ENCODE measurements around the gene DOHH. TPM values are rescaled to one million over a fixed set of nuclear protein-coding genes. Genes with fewer than 3 reads are reported as not detected.

The DOHH gene
- polyA plus RNA-seq, 2 of the 4 experiments (the other 2 are of a cell fraction), result 4.6 to 13.3 TPM

DNA sequence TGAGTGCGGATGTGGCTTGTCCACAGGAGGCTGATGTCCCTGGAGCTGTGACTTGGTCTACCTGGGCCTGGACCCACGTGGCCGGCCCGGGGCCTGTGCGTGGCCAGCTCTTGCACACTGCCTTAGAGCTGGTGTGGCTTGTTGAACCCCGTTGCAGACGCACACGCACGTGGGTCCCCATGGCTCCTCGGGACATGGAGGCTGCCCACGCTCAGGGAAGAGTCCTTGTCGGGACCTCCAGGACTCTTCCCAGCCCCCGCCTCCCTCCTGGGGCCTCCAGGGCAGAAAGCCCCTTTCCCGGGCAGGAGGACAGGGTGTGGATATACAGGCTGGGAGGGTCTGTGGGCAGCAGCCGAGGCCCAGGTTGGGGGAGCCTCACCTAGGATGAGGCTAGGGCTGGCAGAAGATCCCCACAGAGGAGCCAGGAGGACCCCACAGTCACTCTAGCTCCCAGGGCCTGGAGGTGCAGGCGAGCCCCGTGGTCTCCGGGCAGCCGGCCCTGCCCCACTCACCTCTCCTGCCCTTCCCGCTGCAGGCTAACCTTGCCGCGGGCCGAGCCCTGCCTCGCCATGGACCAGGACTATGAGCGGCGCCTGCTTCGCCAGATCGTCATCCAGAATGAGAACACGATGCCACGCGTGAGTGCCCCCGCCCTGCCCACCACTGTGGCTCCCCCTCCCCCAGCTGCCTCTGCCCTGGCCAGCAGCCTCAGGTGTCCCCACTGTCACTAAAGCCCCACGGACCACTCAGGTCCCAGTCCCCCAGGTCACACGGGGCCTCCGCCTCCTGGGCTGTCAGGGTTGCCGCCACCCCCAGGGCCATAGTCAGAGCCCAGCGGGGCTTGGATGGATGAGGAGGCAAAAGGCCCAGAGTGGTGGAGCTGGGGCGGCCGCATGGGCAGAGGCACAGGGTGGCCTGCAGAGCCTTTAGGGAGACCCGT, 22.2 kb upstream of the DOHH start:
- no peaks in the 10 kb centered on the region for H3K9me3 ChIP-seq
- H3K4me3 ChIP-seq, result no peak overlapping the region
- no peak for FAIRE-seq
- ATAC-seq, result no peak
- POLR2A ChIA-PET, result no interaction called here
- TF ChIP-seq, protein P1, sequence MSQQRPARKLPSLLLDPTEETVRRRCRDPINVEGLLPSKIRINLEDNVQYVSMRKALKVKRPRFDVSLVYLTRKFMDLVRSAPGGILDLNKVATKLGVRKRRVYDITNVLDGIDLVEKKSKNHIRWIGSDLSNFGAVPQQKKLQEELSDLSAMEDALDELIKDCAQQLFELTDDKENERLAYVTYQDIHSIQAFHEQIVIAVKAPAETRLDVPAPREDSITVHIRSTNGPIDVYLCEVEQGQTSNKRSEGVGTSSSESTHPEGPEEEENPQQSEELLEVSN (IDR thresholded peaks at IDR 0.05; ENCODE audit: borderline replicate concordance, low read depth), result no peak
- TF ChIP-seq CHD2 (IDR thresholded peaks at IDR 0.05; ENCODE audit: low read length, partially characterized antibody) (no peak), HOXA7 (CRISPR knock-in tag; IDR thresholded peaks at IDR 0.05) (no peak), RNF2 (IDR thresholded peaks at IDR 0.05; ENCODE audit: borderline replicate concordance, low read depth) (no peak), RCOR1 (IDR thresholded peaks at IDR 0.05; ENCODE audit: low read depth, low read length) (no peak), POLR2AphosphoS2 (conservative IDR thresholded peaks at IDR 0.05; ENCODE audit: low read length) (no peak), ZSCAN20 (CRISPR knock-in tag; IDR thresholded peaks at IDR 0.05) (no peak), TFCP2L1 (CRISPR knock-in tag; IDR thresholded peaks at IDR 0.05) (no peak), RARB (CRISPR knock-in tag; IDR thresholded peaks at IDR 0.05) (no peak), ZC3H11A (IDR thresholded peaks at IDR 0.05) (no peak), EP300 (IDR thresholded peaks at IDR 0.05) (no peak)
- TF ChIP-seq, protein P2, sequence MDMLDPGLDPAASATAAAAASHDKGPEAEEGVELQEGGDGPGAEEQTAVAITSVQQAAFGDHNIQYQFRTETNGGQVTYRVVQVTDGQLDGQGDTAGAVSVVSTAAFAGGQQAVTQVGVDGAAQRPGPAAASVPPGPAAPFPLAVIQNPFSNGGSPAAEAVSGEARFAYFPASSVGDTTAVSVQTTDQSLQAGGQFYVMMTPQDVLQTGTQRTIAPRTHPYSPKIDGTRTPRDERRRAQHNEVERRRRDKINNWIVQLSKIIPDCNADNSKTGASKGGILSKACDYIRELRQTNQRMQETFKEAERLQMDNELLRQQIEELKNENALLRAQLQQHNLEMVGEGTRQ (IDR thresholded peaks at IDR 0.05), result no peak
- TF ChIP-seq, protein P3, sequence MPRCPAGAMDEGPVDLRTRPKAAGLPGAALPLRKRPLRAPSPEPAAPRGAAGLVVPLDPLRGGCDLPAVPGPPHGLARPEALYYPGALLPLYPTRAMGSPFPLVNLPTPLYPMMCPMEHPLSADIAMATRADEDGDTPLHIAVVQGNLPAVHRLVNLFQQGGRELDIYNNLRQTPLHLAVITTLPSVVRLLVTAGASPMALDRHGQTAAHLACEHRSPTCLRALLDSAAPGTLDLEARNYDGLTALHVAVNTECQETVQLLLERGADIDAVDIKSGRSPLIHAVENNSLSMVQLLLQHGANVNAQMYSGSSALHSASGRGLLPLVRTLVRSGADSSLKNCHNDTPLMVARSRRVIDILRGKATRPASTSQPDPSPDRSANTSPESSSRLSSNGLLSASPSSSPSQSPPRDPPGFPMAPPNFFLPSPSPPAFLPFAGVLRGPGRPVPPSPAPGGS (IDR thresholded peaks at IDR 0.05), result no peak
- no peaks in the 10 kb centered on the region; the same call in 2 of the 3 replicates for H3K4me1 ChIP-seq
- no peak overlapping the region for H3K27ac ChIP-seq
- WGBS (ENCODE audit: missing lambda C conversion rate), result no CpG with 5 or more reads among the region's 40 CpGs
- CTCF ChIA-PET, result interaction anchor here (0.9 to 1.0 kb wide), 2 partner anchors 23 to 218 kb away, joined by 3 read pairs; no protein-coding TSS in a partner anchor
- no peak for DNase-seq (ENCODE audit: low read depth in 1 of 2, low spot score in 1 of 2)
- H3K4me2 ChIP-seq, result no peak overlapping the region

DNA sequence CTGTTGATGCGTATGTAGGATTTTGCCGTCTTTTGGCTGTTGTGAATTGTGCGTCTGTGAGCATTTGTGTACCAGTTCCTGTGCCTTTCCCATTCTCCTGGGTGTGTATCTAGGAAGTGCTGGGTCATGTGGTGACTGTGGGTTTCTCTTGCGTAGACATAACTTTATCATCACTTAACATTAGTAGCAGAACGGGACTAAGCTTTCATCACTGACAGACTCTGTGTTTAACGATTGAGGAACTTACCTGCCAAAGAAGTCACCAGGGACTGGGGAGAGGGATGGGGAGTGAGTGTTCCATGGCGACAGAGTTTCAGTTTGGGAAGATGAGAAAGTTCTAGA, 20.6 kb upstream of the DOHH start:
- TF ChIP-seq, protein P4, sequence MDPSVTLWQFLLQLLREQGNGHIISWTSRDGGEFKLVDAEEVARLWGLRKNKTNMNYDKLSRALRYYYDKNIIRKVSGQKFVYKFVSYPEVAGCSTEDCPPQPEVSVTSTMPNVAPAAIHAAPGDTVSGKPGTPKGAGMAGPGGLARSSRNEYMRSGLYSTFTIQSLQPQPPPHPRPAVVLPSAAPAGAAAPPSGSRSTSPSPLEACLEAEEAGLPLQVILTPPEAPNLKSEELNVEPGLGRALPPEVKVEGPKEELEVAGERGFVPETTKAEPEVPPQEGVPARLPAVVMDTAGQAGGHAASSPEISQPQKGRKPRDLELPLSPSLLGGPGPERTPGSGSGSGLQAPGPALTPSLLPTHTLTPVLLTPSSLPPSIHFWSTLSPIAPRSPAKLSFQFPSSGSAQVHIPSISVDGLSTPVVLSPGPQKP (IDR thresholded peaks at IDR 0.05; ENCODE audit: low read depth, low read length), result no peak
- TF ChIP-seq ZNF302 (CRISPR knock-in tag; IDR thresholded peaks at IDR 0.05) (no peak), FOSL2 (IDR thresholded peaks at IDR 0.05) (no peak), FOSL2 (CRISPR knock-in tag; IDR thresholded peaks at IDR 0.05) (no peak), RFX5 (IDR thresholded peaks at IDR 0.05) (no peak), CHD4 (IDR thresholded peaks at IDR 0.05; ENCODE audit: borderline replicate concordance) (no peak), PHF8 (IDR thresholded peaks at IDR 0.05; ENCODE audit: borderline replicate concordance, low read depth) (no peak), BHLHE40 (IDR thresholded peaks at IDR 0.05; ENCODE audit: low read depth, low read length) (no peak), CHD2 (IDR thresholded peaks at IDR 0.05; ENCODE audit: low read length, partially characterized antibody) (no peak), CBX2 (IDR thresholded peaks at IDR 0.05; ENCODE audit: borderline replicate concordance, low read depth) (no peak)
- TF ChIP-seq, protein P5, sequence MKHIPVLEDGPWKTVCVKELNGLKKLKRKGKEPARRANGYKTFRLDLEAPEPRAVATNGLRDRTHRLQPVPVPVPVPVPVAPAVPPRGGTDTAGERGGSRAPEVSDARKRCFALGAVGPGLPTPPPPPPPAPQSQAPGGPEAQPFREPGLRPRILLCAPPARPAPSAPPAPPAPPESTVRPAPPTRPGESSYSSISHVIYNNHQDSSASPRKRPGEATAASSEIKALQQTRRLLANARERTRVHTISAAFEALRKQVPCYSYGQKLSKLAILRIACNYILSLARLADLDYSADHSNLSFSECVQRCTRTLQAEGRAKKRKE (CRISPR knock-in tag; IDR thresholded peaks at IDR 0.05; ENCODE audit: low read depth), result no peak
- TF ChIP-seq, protein P6, sequence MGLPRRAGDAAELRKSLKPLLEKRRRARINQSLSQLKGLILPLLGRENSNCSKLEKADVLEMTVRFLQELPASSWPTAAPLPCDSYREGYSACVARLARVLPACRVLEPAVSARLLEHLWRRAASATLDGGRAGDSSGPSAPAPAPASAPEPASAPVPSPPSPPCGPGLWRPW (IDR thresholded peaks at IDR 0.05), result no peak
- TF ChIP-seq, protein P7, sequence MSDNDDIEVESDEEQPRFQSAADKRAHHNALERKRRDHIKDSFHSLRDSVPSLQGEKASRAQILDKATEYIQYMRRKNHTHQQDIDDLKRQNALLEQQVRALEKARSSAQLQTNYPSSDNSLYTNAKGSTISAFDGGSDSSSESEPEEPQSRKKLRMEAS (IDR thresholded peaks at IDR 0.05), result no peak
- TF ChIP-seq, protein P8, sequence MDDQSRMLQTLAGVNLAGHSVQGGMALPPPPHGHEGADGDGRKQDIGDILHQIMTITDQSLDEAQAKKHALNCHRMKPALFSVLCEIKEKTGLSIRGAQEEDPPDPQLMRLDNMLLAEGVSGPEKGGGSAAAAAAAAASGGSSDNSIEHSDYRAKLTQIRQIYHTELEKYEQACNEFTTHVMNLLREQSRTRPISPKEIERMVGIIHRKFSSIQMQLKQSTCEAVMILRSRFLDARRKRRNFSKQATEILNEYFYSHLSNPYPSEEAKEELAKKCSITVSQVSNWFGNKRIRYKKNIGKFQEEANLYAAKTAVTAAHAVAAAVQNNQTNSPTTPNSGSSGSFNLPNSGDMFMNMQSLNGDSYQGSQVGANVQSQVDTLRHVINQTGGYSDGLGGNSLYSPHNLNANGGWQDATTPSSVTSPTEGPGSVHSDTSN (IDR thresholded peaks at IDR 0.05), result no peak
- POLR2A ChIA-PET, result no interaction called here
- Histone ChIP-seq H3K4me2 (no peak overlapping the region), H3K4me3 (no peak overlapping the region), H3K9me3 (no peaks in the 10 kb centered on the region), H3K4me1 (peaks cover 13% of the 10 kb centered on the region; the same call in 2 of the 3 replicates), H3K27ac (no peak overlapping the region)
- CTCF ChIA-PET, result interaction anchor here (1.3 kb wide), 1 partner anchor 25 kb away, joined by 3 read pairs; no protein-coding TSS in a partner anchor
- ATAC-seq (no peak), DNase-seq (ENCODE audit: low read depth in 1 of 2, low spot score in 1 of 2) (no peak), FAIRE-seq (no peak)
- WGBS (ENCODE audit: missing lambda C conversion rate), result 96% methylated on average over 7 of the region's 7 CpGs

Data from A549 (cell line).